Naive thymus-derived CD4-positive, alpha-beta T cell (primary cell): ENCODE measurements around the gene PTH2. TPM values are rescaled to one million over a fixed set of nuclear protein-coding genes. Genes with fewer than 3 reads are reported as not detected.
A peak's percentile ranks its signal among the peaks of the same experiment; 100 is the strongest.

Source experiments
- ATAC-seq: fragments of 150-1000 bp; cut with Tn5 transposase; 2 replicates; pipeline ENCODE4 v1.10.0; 2021; ENCODE audit warnings: mild to moderate bottlenecking, moderate library complexity
- CTCF ChIA-PET: fragments of 350-600 bp; sonication (Branson Sonifier 250); formaldehyde crosslinking; loops from one replicate; lab custom pipeline; 2021; ENCODE audit warnings: antibody characterized with exemption; lab: Charles Lee
- POLR2A ChIA-PET: fragments of 350-600 bp; sonication (Branson Sonifier 250); formaldehyde crosslinking; loops from one replicate; lab custom pipeline; 2021; ENCODE audit warnings: antibody characterized with exemption, inconsistent platforms; lab: Charles Lee
- DNase-seq, 9 donors: peaks; one replicate each; pipeline versions ENCODE4 v3.0.0 to v3.0.0-alpha.2; 2020 to 2022; ENCODE audit warnings: mixed read lengths in 1 of 9
- H3K27ac ChIP-seq: one replicate; pipeline ENCODE4 v1.7.0; 2013; ENCODE audit warnings: mild to moderate bottlenecking, low read depth, low read length, moderate library complexity
- H3K27me3 ChIP-seq, 2 donors: one replicate each; pipeline ENCODE4 v1.7.0; 2013; ENCODE audit warnings: low read length in 2 of 2, mild to moderate bottlenecking in 2 of 2, moderate library complexity in 2 of 2; ENCODE audit not compliant: control insufficient read depth in 2 of 2, insufficient read depth in 2 of 2
- H3K36me3 ChIP-seq, 3 experiments: 1 replicate in 2 of 3; 2 replicates in 1 of 3; pipeline ENCODE4 v1.7.0; 2013; ENCODE audit warnings: low read length in 3 of 3, mild to moderate bottlenecking in 3 of 3, moderate library complexity in 1 of 3; ENCODE audit not compliant: insufficient read depth in 3 of 3, control insufficient read depth in 2 of 3
- H3K4me1 ChIP-seq, 2 donors: one replicate each; pipeline ENCODE4 v1.7.0; 2013; ENCODE audit warnings: low read length in 2 of 2, mild to moderate bottlenecking in 2 of 2, moderate library complexity in 1 of 2; ENCODE audit not compliant: control insufficient read depth in 2 of 2, insufficient read depth in 2 of 2
- H3K4me3 ChIP-seq: 2 replicates; pipeline ENCODE4 v1.7.0; 2013; ENCODE audit warnings: mild to moderate bottlenecking, low read length
- H3K9me3 ChIP-seq, 3 experiments: 1 replicate in 2 of 3; 2 replicates in 1 of 3; pipeline ENCODE4 v1.7.0; 2013; ENCODE audit warnings: low read length in 3 of 3; ENCODE audit not compliant: control insufficient read depth in 2 of 3
- H3K27ac Mint-ChIP-seq, 9 donors: one replicate each; pipeline ENCODE4 v1.8.0; 2020 to 2022; ENCODE audit warnings: mixed read lengths in 9 of 9, mild to moderate bottlenecking in 8 of 9, moderate library complexity in 5 of 9, inconsistent platforms in 2 of 9
- H3K27me3 Mint-ChIP-seq, 5 donors: one replicate each; pipeline ENCODE4 v1.8.0; 2021 to 2022; ENCODE audit warnings: mixed read lengths in 5 of 5, mild to moderate bottlenecking in 1 of 5
- H3K36me3 Mint-ChIP-seq, 5 donors: one replicate each; pipeline ENCODE4 v1.8.0; 2020 to 2022; ENCODE audit warnings: mixed read lengths in 5 of 5, mild to moderate bottlenecking in 3 of 5, inconsistent platforms in 1 of 5
- H3K4me1 Mint-ChIP-seq, 7 donors: one replicate each; pipeline ENCODE4 v1.8.0; 2020 to 2022; ENCODE audit warnings: mixed read lengths in 7 of 7, mild to moderate bottlenecking in 3 of 7, inconsistent platforms in 1 of 7
- H3K4me3 Mint-ChIP-seq, 10 donors: one replicate each; pipeline ENCODE4 v1.8.0; 2020 to 2022; ENCODE audit warnings: mild to moderate bottlenecking in 10 of 10, mixed read lengths in 10 of 10, moderate library complexity in 6 of 10, inconsistent platforms in 2 of 10
- H3K9me3 Mint-ChIP-seq, 11 donors: one replicate each; pipeline ENCODE4 v1.8.0; 2020 to 2022; ENCODE audit warnings: mixed read lengths in 11 of 11, mild to moderate bottlenecking in 4 of 11, inconsistent platforms in 1 of 11, moderate library complexity in 1 of 11
- intact Hi-C, 2 donors: fragments of 100-400 bp; cut with micrococcal nuclease; formaldehyde crosslinking; loops; one replicate each; pipeline ENCODE4 v1.15.1; 2023
- polyA plus RNA-seq, 2 donors: library from polyadenylated mRNA; unstranded; fragments of 300-500 nt; fragmentation: Illumina TruSeq; gene quantifications; one replicate each; pipeline ENCODE4 v1.2.3, GENCODE V29; 2021
- total RNA-seq, 6 experiments: library from RNA in 5 of 6; stranded (reverse) in 5 of 6; gene quantifications; 1 replicate in 5 of 6; 2 replicates in 1 of 6; pipeline ENCODE4 v1.2.3 and lab custom pipeline; 2021 to 2026

Gene PTH2
- total and polyA plus RNA-seq, 7 experiments from 2014 or later: not detected

GRCh38 chr19:49389406-49389805 lies 33.8 kb downstream of the PTH2 start:
- ATAC-seq (no peak), DNase-seq (no peak)
- Mint-ChIP-seq H3K4me3 (no peak overlapping the region), H3K27ac (peak overlapping the region in 1 of 9 donors; percentile 87), H3K9me3 (peaks cover 0 to 2% (median 0%) of the 10 kb centered on the region in 11 donors), H3K36me3 (no peaks in the 10 kb centered on the region), H3K27me3 (peaks cover 0 to 11% (median 3%) of the 10 kb centered on the region in 5 donors), H3K4me1 (peaks cover 6 to 26% (median 10%) of the 10 kb centered on the region in 7 donors)
- ChIA-PET CTCF (interaction anchor here (0.6 to 2.7 kb wide), 3 partner anchors 9 to 503 kb away, joined by 3 to 8 read pairs (median 4); no protein-coding TSS in a partner anchor), POLR2A (interaction anchor here (0.8 kb wide), 1 partner anchor 510 kb away, joined by 3 read pairs; no protein-coding TSS in a partner anchor)
- Histone ChIP-seq H3K27me3 (no peaks in the 10 kb centered on the region), H3K9me3 (no peaks in the 10 kb centered on the region), H3K36me3 (no peaks in the 10 kb centered on the region), H3K4me1 (peaks cover 7 to 13% of the 10 kb centered on the region in 2 donors), H3K4me3 (no peak overlapping the region), H3K27ac (no peak overlapping the region)
- intact Hi-C loops: loop anchor here in 1 of 2 donors (2.0 kb wide), 1 partner anchor 55 kb away; the partner anchor contains the start of gene CD37

GRCh38 chr19:49387936-49388372 lies 35.3 kb downstream of the PTH2 start, which contains the start of gene KASH5:
Gene KASH5, plus strand, starts transcription at chr19:49388249. Its CDS starts 2,635 bp downstream, at chr19:49390884.
- Mint-ChIP-seq H3K27ac (peak within 1 kb of the TSS; percentile 56 to 87 (median 74)), H3K36me3 (no peaks in the 10 kb centered on the region), H3K27me3 (peaks cover 0 to 15% (median 4%) of the 10 kb centered on the region in 5 donors), H3K4me1 (peaks cover 6 to 26% (median 10%) of the 10 kb centered on the region in 7 donors), H3K9me3 (peaks cover 0 to 7% (median 0%) of the 10 kb centered on the region in 11 donors), H3K4me3 (peak within 1 kb of the TSS; percentile 47 to 73 (median 66))
- peaks cover 7 to 13% of the 10 kb centered on the region in 2 donors for H3K4me1 ChIP-seq
- no peak within 1 kb of the TSS for H3K4me3 ChIP-seq
- H3K9me3 ChIP-seq: no peaks in the 10 kb centered on the region
- DNase-seq: peak; percentile 54 to 92 (median 83)
- no peak within 1 kb of the TSS for H3K27ac ChIP-seq
- H3K27me3 ChIP-seq: no peaks in the 10 kb centered on the region
- H3K36me3 ChIP-seq: no peaks in the 10 kb centered on the region
- ATAC-seq: peak; percentile 71
- ChIA-PET CTCF (no interaction called here), POLR2A (interaction anchor here (0.6 kb wide), 2 partner anchors 38 to 112 kb away, joined by 3 read pairs; no protein-coding TSS in a partner anchor)
- intact Hi-C loops: loop anchor here in 1 of 2 donors (1.0 to 2.0 kb wide), 2 partner anchors 53 to 289 kb away; partner anchors contain the start of genes CD37 and PRMT1

GRCh38 chr19:49383599-49383998 lies 39.6 kb downstream of the PTH2 start:
- intact Hi-C loops: no loop called here
- H3K4me1 ChIP-seq: peaks cover 0 to 5% of the 10 kb centered on the region in 2 donors
- ChIA-PET POLR2A (interaction anchor here (0.6 kb wide), 2 partner anchors 73 to 632 kb away, joined by 4 to 5 read pairs; no protein-coding TSS in a partner anchor), CTCF (no interaction called here)
- no peaks in the 10 kb centered on the region for H3K27me3 ChIP-seq
- H3K4me3 ChIP-seq: no peak overlapping the region
- H3K36me3 Mint-ChIP-seq: peaks cover 0 to 8% (median 4%) of the 10 kb centered on the region in 5 donors
- peaks cover 0 to 4% (median 0%) of the 10 kb centered on the region in 3 experiments for H3K9me3 ChIP-seq
- H3K27ac ChIP-seq: no peak overlapping the region
- H3K36me3 ChIP-seq: no peaks in the 10 kb centered on the region
- H3K27me3 Mint-ChIP-seq: peaks cover 5 to 10% (median 5%) of the 10 kb centered on the region in 5 donors
- H3K4me3 Mint-ChIP-seq: no peak overlapping the region
- H3K4me1 Mint-ChIP-seq: peaks cover 0 to 13% (median 4%) of the 10 kb centered on the region in 7 donors
- peaks cover 0 to 13% (median 6%) of the 10 kb centered on the region in 11 donors for H3K9me3 Mint-ChIP-seq
- ATAC-seq (no peak), DNase-seq (no peak)
- no peak overlapping the region for H3K27ac Mint-ChIP-seq

DNA sequence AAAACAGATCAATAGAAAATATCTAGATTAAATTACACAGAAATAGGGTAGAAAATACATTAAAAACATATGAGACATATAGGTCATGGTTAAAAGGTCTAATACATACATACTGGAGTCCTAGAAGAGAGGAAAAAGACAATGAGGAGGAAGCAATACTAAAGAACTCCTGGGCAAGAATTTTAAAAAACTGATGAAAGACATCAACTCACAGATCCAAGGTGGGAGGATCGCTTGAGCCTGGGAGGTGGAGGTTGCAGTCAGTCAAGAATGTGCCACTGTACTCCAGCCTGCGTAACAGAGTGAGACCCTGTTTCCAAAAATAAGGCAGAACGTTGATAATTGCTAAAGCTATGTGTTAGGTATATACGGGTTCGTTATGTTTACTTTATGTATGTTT lies 40.6 kb downstream of the PTH2 start:
- ATAC-seq (no peak), DNase-seq (no peak)
- ChIA-PET CTCF (no interaction called here), POLR2A (interaction anchor here (1.4 kb wide), 1 partner anchor 15 kb away, joined by 4 read pairs; no protein-coding TSS in a partner anchor)
- peaks cover 0 to 13% (median 6%) of the 10 kb centered on the region in 11 donors for H3K9me3 Mint-ChIP-seq
- peaks cover 0 to 8% (median 4%) of the 10 kb centered on the region in 5 donors for H3K36me3 Mint-ChIP-seq
- Histone ChIP-seq H3K4me1 (no peaks in the 10 kb centered on the region), H3K27me3 (no peaks in the 10 kb centered on the region), H3K36me3 (no peaks in the 10 kb centered on the region), H3K9me3 (peaks cover 0 to 4% (median 0%) of the 10 kb centered on the region in 3 experiments), H3K4me3 (no peak overlapping the region), H3K27ac (no peak overlapping the region)
- H3K27me3 Mint-ChIP-seq: peaks cover 5 to 10% (median 8%) of the 10 kb centered on the region in 5 donors
- no peak overlapping the region for H3K4me3 Mint-ChIP-seq
- intact Hi-C loops: no loop called here
- peaks cover 0 to 6% (median 0%) of the 10 kb centered on the region in 7 donors for H3K4me1 Mint-ChIP-seq
- no peak overlapping the region for H3K27ac Mint-ChIP-seq

- no peak for ATAC-seq
- no peak overlapping the region for H3K27ac ChIP-seq
- no peaks in the 10 kb centered on the region for H3K4me1 ChIP-seq
- peaks cover 0 to 4% (median 0%) of the 10 kb centered on the region in 3 experiments for H3K9me3 ChIP-seq
- Mint-ChIP-seq H3K4me3 (no peak overlapping the region), H3K36me3 (peaks cover 0 to 8% (median 4%) of the 10 kb centered on the region in 5 donors), H3K4me1 (no peaks in the 10 kb centered on the region), H3K27me3 (peaks cover 5 to 17% (median 10%) of the 10 kb centered on the region in 5 donors), H3K9me3 (peaks cover 0 to 13% (median 6%) of the 10 kb centered on the region in 11 donors), H3K27ac (no peak overlapping the region)
- no peaks in the 10 kb centered on the region for H3K36me3 ChIP-seq
- CTCF ChIA-PET: interaction anchor here (2.0 kb wide), 1 partner anchor 10 kb away, joined by 8 read pairs; no protein-coding TSS in a partner anchor
- POLR2A ChIA-PET: no interaction called here
- no peak for DNase-seq
- no peaks in the 10 kb centered on the region for H3K27me3 ChIP-seq
- intact Hi-C loops: no loop called here
- no peak overlapping the region for H3K4me3 ChIP-seq
Measured at GRCh38 chr19:49380391-49380790, 42.9 kb downstream of the PTH2 start.

- no peaks in the 10 kb centered on the region for H3K4me1 Mint-ChIP-seq
- H3K27ac Mint-ChIP-seq: no peak overlapping the region
- ATAC-seq: no peak
- CTCF ChIA-PET: no interaction called here
- Histone ChIP-seq H3K27me3 (no peaks in the 10 kb centered on the region), H3K9me3 (peaks cover 0 to 4% (median 0%) of the 10 kb centered on the region in 3 experiments), H3K27ac (no peak overlapping the region), H3K4me1 (no peaks in the 10 kb centered on the region), H3K36me3 (no peaks in the 10 kb centered on the region), H3K4me3 (no peak overlapping the region)
- POLR2A ChIA-PET: interaction anchor here (0.8 kb wide), 1 partner anchor 302 kb away, joined by 3 read pairs; no protein-coding TSS in a partner anchor
- H3K27me3 Mint-ChIP-seq: peaks cover 10 to 17% (median 10%) of the 10 kb centered on the region in 5 donors
- intact Hi-C loops: no loop called here
- no peak overlapping the region for H3K4me3 Mint-ChIP-seq
- DNase-seq: no peak
- peaks cover 0 to 8% (median 4%) of the 10 kb centered on the region in 5 donors for H3K36me3 Mint-ChIP-seq
- peaks cover 0 to 13% (median 5%) of the 10 kb centered on the region in 11 donors for H3K9me3 Mint-ChIP-seq
Measured at GRCh38 chr19:49378512-49378911, 44.7 kb downstream of the PTH2 start.
